ENCODE measurements around the gene VARS2.
"Not testable (repeated sequence)": the region's sequence is repeated elsewhere in the genome, so short reads cannot be mapped to it uniquely, and the experiment has no call there.

VARS2 gene

DNA sequence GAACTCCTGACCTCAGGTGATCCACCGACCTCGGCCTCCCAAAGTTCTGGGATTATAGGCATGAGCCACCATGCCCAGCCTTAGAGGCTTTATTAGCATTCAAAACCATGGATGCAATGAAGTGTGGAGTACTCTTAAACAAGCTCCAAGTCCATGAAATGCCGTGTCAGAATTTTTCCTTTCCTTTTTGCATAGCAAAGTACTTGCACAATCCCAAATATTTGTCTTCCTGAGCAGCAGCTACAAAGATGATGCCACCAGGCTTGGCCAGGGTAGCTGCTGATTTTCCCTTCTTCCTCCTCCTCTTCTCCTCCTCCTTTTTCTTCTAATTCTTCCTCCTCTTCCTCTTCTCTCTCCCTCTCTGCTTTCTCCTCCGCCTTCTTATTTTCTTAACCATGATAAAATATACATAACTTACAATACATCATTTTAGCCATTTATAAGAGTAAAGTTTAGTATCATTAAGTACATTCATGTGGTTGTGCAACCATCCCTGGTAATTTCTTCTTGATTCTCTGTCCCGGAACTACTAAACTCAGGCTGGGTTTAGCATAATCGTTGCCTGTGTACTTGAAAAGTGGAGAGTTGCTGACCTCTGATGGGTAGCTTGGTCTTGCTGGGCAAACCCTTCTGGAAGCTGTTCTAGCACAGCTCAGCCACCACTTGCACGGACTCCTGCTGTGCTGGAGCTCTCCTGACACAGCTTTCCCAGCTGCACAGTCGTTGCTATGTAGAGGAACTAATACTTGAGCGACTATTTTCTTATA lies 47.1 kb downstream of the VARS2 start:
- DNase-seq (ENCODE audit: low read depth in 4 of 4, low spot score in 1 of 4) = no peak

DNA sequence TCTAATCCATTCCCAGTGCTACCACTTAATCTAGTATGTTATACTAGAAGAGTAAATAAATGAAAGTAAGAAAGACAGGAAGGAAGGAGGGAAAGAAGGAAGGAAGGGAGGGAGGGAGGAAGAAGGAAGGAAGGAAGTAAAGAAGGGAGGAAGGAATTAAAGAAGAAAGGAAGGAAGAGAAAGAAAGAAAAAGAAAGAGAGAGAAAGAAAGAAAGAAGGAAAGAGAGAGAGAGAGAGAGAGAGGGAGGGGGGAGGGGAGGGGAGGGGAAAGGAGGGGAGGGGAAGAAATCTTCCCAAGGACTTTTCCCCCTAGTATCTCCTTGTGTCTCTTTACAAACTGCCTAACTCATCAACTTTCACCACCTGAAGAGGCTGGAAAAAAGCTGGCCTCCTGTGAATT lies 48.7 kb downstream of the VARS2 start:
- no peak for DNase-seq (ENCODE audit: low read depth in 4 of 4, low spot score in 1 of 4)

DNA sequence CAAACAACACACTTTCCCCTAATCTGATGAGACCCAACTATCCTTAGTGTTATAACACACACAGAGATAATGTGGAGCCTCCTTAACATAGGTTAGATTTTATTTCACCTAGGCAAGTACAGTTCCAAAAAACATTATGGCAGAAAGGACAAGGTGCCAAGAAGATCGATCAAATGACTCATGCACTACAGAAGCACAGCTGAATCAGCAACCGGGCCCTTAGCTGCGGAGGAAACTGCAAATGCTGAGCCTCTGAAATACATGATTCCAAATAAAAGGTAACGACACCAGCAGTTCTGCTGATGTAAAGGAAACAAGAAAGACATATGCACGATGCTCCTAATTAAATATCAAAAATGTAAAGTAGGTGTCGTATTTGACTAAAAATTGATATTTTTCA lies 49.6 kb downstream of the VARS2 start:
- DNase-seq (ENCODE audit: low read depth in 4 of 4, low spot score in 1 of 4) = no peak

DNA sequence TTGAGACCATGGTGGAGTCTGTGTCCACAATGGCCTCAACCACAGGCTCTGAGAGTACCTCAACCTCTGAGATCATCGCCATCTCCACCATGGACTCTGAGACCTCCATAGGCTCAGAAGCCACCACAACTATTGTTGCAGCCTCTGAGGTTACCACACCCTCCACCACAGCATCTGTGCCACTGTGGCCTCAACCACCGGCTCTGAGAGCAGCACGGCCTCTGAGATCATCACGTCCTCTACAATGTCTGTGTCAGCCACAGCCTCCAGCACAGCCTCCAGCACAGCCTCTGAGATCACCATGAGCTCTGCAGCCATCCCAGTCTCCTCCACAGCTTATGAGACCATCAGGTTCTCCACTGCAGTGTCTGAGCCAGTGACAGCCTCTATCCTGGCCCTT lies 50.0 kb downstream of the VARS2 start:
- no peak for DNase-seq (ENCODE audit: low read depth in 4 of 4, low spot score in 1 of 4)

DNA sequence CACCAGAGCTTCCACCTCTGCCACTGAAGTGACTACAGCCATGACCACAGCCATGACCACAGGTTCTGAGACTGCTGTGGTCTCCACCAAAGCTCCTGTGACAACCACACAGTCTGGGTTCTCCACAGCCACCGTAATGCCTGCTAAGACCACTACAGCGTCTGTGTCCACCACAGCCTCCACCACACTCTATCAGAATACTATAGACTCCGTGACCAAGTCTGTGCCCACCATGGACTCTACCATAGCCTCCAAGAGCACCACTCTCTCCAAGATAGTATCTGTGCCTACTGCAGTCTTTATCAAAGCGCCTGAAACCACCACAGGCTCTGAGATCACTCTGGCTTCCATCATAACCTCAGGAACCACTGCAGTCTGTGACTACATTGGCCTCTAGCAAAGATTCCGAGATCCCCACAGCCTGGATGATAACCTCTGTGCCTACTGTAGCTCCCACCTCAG lies 51.1 kb downstream of the VARS2 start:
- no peak for DNase-seq (ENCODE audit: low read depth in 4 of 4, low spot score in 1 of 4)

DNA sequence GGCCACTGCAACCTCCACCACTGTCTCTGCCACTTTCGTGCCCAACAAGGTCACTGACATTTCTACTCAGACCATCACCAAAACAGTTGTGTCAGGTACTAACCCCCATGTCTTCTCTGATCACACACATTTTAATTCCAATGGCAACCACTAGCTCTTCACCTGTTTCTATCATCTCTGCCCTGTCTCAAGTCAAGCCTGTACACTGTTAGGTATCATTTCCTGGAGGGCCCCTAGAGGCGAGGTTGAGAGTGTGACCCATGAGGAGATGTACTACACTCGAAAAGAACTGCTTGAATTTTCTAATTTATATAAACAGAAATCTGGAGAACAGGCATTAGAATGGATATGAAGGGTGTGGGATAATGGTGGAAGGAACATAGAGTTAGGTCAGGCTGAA lies 52.1 kb downstream of the VARS2 start:
- DNase-seq (ENCODE audit: low read depth in 4 of 4, low spot score in 1 of 4) = no peak

DNA sequence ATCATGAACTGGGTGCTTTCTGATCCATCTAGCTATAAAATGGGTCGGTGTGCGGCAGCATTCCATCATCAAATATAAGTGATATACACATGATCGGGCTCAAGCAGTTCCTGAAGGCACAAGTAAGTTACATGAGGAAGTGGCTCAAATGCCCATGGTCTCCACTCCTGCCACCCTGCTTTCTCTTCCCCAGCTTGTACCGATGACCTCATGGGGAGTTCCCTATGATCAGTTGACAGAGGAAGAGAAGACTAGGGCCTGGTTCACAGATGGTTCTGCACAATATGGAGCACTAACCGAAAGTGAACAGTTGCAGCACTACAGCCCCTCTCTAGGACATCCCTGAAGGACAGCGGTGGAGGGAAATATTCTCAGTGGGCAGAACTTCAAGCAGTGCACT lies 55.1 kb downstream of the VARS2 start:
- DNase-seq (ENCODE audit: low read depth in 4 of 4, low spot score in 1 of 4) = not testable (repeated sequence)

DNA sequence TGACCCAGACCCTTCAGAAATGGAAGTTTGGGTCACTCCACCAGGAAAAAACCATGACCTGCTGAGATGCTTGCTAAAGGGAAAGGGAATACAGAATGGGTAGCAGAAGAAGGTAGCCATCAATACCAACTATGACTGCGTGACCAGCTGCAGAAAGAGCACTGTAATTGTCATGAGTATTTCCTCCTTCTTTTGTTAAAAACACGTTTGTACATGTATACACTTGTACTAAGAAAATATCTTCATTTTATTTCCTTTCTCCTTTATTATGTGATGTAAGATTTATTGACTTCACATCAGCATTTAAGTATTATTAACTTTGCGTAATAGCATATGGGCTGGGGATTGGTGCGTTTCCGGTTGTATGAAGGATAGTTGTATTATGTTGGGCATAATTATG lies 56.9 kb downstream of the VARS2 start:
- DNase-seq (ENCODE audit: low read depth in 4 of 4, low spot score in 1 of 4) = no peak

DNA sequence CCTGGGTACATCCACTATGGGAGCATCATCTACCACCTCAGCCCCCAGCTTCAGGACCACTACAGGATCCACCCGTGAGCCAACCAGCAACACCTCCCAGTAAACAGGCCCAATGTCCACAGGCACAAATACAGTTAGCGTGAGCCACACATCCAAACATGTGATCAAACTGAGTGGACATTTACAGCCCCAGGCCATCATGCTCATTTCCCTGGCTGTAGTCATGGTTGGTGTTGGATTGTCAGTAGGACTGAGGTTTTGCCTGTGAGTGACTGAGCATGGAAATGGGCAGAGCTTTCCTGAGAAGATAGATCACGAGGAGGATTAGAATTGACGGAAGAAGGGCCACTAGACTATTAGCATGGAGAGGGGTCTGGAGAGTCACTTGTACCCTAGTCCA lies 58.8 kb downstream of the VARS2 start:
- no peak for DNase-seq (ENCODE audit: low read depth in 4 of 4, low spot score in 1 of 4)

DNA sequence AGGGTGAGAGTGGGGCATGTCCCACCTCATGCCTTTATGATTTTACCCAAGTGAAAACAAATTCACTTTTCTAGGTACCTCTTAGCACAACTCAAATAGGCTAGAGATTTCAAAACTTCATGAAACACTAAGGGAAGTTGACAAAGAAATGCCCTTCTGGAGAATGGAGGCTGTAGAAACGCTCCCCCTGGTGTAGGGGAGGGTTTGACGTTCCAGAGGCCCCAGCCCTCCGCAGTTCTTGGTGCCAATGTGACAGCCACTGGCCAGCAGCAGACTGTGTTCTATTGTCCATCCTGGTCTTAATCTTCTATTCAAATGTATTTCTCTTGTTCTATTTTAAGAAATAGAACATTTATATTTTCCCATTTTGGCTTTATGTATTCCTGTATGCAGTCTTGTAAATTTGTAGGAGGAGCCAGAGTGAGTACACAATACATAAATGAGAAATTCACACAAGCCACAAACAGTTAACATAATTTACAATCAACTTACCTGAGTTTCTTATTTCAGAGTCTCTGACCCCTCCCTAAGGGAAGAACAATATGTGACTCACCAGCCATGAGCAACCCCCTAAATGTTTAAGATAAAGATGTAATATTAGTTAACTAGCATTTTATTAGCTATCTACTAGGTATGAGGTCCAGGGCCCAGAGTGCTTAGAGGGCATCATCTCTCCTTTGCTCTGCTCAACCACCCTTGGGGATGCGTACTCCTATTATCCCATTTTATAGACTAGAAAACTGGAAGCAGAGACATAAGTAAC lies 60.6 kb downstream of the VARS2 start:
- DNase-seq (ENCODE audit: low read depth in 4 of 4, low spot score in 1 of 4) = no peak

Data from stimulated activated CD4-positive, alpha-beta T cell treated with anti-CD3 and anti-CD28 coated beads, Interleukin-1b, Interleukin-23, amount 100 ng/mL, for 24 hours (primary cell).